ENCODE data around the gene ABCC5.
"Not testable (repeated sequence)": the region's sequence is repeated elsewhere in the genome, so short reads cannot be mapped to it uniquely, and the experiment has no call there.

The ABCC5 gene

GRCh38 chr3:183895296-183895695 is 122.4 kb downstream of the ABCC5 start:
- H3K9me3 Mint-ChIP-seq, result peaks cover 3% of the 10 kb centered on the region
- H3K27ac Mint-ChIP-seq, result no peak overlapping the region
- H3K36me3 Mint-ChIP-seq, result no peaks in the 10 kb centered on the region
- H3K4me3 Mint-ChIP-seq, result no peak overlapping the region
- CTCF ChIA-PET, result interaction anchor here (0.5 to 2.2 kb wide), 29 partner anchors 9 to 660 kb away, joined by 3 to 12 read pairs (median 4); partner anchors contain the start of genes ABCC5 and PARL
- H3K27me3 Mint-ChIP-seq, result peaks cover 34% of the 10 kb centered on the region
- no peaks in the 10 kb centered on the region for H3K4me1 Mint-ChIP-seq
- DNase-seq, result peak; percentile 56

DNA sequence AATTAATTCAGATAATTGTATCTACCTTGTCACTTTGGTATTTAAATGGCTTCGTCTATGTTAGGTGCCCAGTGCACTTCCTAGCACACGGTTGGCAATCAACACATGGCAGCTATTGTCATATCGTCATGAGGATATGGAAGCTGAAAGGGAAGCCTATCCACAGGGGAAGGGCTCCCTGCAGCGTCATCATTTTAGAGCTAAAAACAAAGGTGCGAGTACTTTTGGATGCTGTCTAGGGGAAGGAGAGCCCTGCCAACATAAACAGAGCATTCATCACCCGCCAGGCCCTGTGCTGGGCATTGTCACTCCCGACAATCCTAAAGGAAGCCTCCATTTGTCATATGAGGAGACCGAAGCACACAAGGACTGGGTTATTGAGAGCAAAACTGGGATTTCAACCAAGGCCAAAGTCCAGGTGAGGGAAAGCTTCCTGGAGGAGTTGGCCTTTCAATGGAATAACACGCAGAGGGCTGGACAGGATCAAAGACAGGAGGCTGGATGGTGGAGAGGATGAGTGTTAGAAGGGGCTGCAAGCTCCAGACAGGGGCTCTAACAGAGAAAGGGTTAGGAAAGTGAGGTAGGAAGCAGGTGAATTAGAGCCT is 125.0 kb downstream of the ABCC5 start:
- H3K9me3 Mint-ChIP-seq, result no peaks in the 10 kb centered on the region
- no peak for DNase-seq
- CTCF ChIA-PET, result interaction anchor here (0.7 to 2.7 kb wide), 5 partner anchors 9 to 422 kb away, joined by 3 to 7 read pairs (median 4); no protein-coding TSS in a partner anchor
- no peak overlapping the region for H3K27ac Mint-ChIP-seq
- H3K36me3 Mint-ChIP-seq, result no peaks in the 10 kb centered on the region
- no peaks in the 10 kb centered on the region for H3K4me1 Mint-ChIP-seq
- H3K27me3 Mint-ChIP-seq, result peaks cover 34% of the 10 kb centered on the region
- no peak overlapping the region for H3K4me3 Mint-ChIP-seq

DNA sequence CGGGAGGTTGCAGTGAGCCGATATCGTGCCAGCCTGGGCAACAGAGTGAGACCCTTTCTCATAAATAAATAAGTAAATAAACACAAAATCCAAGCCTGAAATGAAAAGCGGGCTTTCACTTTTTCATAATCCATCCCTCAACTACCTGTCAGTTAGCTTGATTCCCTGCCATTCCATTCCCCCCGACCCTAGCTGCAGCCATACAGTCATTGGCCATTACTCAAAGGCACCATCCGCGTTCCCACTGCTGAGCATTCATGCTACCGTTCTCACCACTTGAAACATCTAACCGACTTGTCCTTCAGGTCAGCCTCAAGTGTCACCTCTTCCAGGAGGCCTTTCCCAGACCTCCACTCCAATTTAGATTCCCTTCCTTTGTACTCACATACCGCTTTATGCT is 131.9 kb downstream of the ABCC5 start:
- CTCF ChIA-PET, result interaction anchor here (0.7 to 2.2 kb wide), 10 partner anchors 10 to 417 kb away, joined by 3 to 12 read pairs (median 6); no protein-coding TSS in a partner anchor

GRCh38 chr3:183884427-183885296 is 133.0 kb downstream of the ABCC5 start, which contains the start of gene PARL:
Gene PARL, minus strand, starts transcription at chr3:183884880. Its CDS starts 34 bp downstream, at chr3:183884846.
- CTCF ChIA-PET, result interaction anchor here (0.6 to 2.2 kb wide), 16 partner anchors 10 to 416 kb away, joined by 3 to 12 read pairs (median 4); partner anchors contain the start of genes EEF1AKMT4 and MAP6D1
- Mint-ChIP-seq H3K4me3 (peak within 1 kb of the TSS; percentile 86), H3K36me3 (no peaks in the 10 kb centered on the region), H3K27me3 (peaks cover 14% of the 10 kb centered on the region), H3K4me1 (peaks cover 32% of the 10 kb centered on the region), H3K9me3 (no peaks in the 10 kb centered on the region), H3K27ac (peak within 1 kb of the TSS; percentile 87)
- peak; percentile 98 for DNase-seq

More for the DNA sequence above, 131.9 kb downstream of the ABCC5 start:
- no peak overlapping the region for H3K27ac Mint-ChIP-seq
- no peaks in the 10 kb centered on the region for H3K9me3 Mint-ChIP-seq
- peak overlapping the region; percentile 9 for H3K4me3 Mint-ChIP-seq
- peaks cover 29% of the 10 kb centered on the region for H3K4me1 Mint-ChIP-seq
- H3K27me3 Mint-ChIP-seq, result peaks cover 14% of the 10 kb centered on the region
- no peaks in the 10 kb centered on the region for H3K36me3 Mint-ChIP-seq
- no peak for DNase-seq

GRCh38 chr3:183884097-183884426 is 133.6 kb downstream of the ABCC5 start:
- no peak for DNase-seq
- peak overlapping the region; percentile 87 for H3K27ac Mint-ChIP-seq
- H3K36me3 Mint-ChIP-seq, result no peaks in the 10 kb centered on the region
- H3K27me3 Mint-ChIP-seq, result peaks cover 14% of the 10 kb centered on the region
- CTCF ChIA-PET, result interaction anchor here (0.6 to 2.2 kb wide), 12 partner anchors 9 to 415 kb away, joined by 3 to 12 read pairs (median 4); partner anchors contain the start of gene MAP6D1
- no peaks in the 10 kb centered on the region for H3K9me3 Mint-ChIP-seq
- H3K4me3 Mint-ChIP-seq, result peak overlapping the region; percentile 86
- peaks cover 32% of the 10 kb centered on the region for H3K4me1 Mint-ChIP-seq

DNA sequence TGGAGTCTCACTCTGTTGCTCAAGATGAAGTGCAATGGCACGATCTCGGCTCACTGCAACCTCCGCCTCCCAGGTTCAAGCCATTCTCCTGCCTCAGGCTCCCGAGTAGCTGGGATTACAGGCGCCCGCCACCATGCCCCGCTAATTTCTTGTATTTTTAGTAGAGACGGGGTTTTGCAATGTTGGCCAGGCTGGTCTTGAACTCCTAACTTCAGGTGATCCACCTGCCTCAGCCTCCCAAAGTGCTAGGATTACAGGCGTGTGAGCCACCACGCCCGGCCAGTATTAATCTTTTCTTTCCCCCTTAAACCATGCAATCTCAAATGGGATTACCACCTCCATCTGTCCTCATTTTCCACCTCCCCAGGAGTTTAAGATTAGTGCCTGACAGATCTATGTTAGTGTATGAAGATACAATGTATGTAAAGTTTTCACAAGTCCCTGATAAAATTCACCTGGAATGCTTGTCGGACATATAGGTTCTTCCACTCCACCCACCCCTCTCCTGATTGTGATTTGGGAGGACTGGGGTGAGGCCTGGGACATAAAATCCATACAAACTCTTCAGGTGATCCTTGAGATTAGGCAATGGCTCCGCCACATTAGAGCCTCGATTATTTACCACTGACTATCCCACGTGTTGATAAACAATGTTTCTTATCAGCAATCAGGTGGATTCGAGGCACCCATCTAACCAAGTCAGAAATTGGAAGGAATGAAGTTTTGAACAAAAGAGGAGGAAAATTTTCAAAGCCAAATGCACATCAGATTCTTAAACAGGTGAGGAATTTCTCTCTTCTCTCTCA is 134.2 kb downstream of the ABCC5 start:
- CTCF ChIA-PET, result interaction anchor here (0.6 to 2.2 kb wide), 4 partner anchors 58 to 865 kb away, joined by 3 to 9 read pairs (median 4); partner anchors contain the start of gene MAP6D1
- no peak for DNase-seq
- H3K4me3 Mint-ChIP-seq, result peak overlapping the region; percentile 86
- H3K9me3 Mint-ChIP-seq, result no peaks in the 10 kb centered on the region
- H3K4me1 Mint-ChIP-seq, result peaks cover 32% of the 10 kb centered on the region
- H3K27me3 Mint-ChIP-seq, result peaks cover 14% of the 10 kb centered on the region
- H3K27ac Mint-ChIP-seq, result peak overlapping the region; percentile 87
- H3K36me3 Mint-ChIP-seq, result no peaks in the 10 kb centered on the region

DNA sequence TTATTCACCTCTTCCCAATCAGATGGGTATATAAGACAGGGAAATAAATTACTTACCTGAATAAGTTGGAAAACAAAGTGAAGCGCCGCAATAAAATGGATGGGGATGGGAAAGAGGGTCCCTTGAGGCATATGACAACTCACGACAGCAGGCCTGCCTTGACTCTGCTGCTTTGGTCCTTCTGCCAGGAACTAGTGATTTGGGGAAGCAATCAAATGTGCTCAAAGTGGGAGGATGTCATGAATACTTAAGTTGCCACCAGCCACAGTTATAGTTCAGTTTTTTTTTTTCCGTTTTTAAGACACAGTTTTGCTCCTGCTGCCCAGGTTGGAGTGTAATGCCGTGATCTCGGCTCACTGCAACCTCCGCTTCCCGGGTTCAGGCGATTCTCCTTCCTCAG is 137.6 kb downstream of the ABCC5 start:
- no peak for DNase-seq
- Mint-ChIP-seq H3K27me3 (peaks cover 4% of the 10 kb centered on the region), H3K4me3 (no peak overlapping the region), H3K4me1 (peaks cover 37% of the 10 kb centered on the region), H3K9me3 (no peaks in the 10 kb centered on the region), H3K27ac (no peak overlapping the region), H3K36me3 (peaks cover 8% of the 10 kb centered on the region)
- CTCF ChIA-PET, result no interaction called here

- Mint-ChIP-seq H3K4me3 (no peak overlapping the region), H3K27ac (no peak overlapping the region), H3K9me3 (no peaks in the 10 kb centered on the region), H3K27me3 (no peaks in the 10 kb centered on the region), H3K36me3 (peaks cover 8% of the 10 kb centered on the region), H3K4me1 (peaks cover 32% of the 10 kb centered on the region)
- CTCF ChIA-PET, result no interaction called here
- no peak for DNase-seq
These were observed 138.4 kb downstream of the ABCC5 start for GRCh38 chr3:183879243-183879642.

- peaks cover 21% of the 10 kb centered on the region for H3K4me1 Mint-ChIP-seq
- no peaks in the 10 kb centered on the region for H3K9me3 Mint-ChIP-seq
- no peak for DNase-seq
- H3K36me3 Mint-ChIP-seq, result peaks cover 8% of the 10 kb centered on the region
- H3K27me3 Mint-ChIP-seq, result no peaks in the 10 kb centered on the region
- no peak overlapping the region for H3K27ac Mint-ChIP-seq
- no peak overlapping the region for H3K4me3 Mint-ChIP-seq
- CTCF ChIA-PET, result interaction anchor here (0.5 kb wide), 1 partner anchor 9 kb away, joined by 3 read pairs; no protein-coding TSS in a partner anchor
These were observed 139.6 kb downstream of the ABCC5 start for GRCh38 chr3:183878071-183878470.

- peaks cover 13% of the 10 kb centered on the region for H3K4me1 Mint-ChIP-seq
- H3K27me3 Mint-ChIP-seq, DNase-seq, CTCF ChIA-PET, H3K4me3 Mint-ChIP-seq, H3K27ac Mint-ChIP-seq, H3K9me3 Mint-ChIP-seq, H3K36me3 Mint-ChIP-seq: not testable (repeated sequence)
These were observed 140.5 kb downstream of the ABCC5 start for GRCh38 chr3:183877227-183877626.

- Mint-ChIP-seq H3K4me1 (peaks cover 24% of the 10 kb centered on the region), H3K27me3 (no peaks in the 10 kb centered on the region), H3K9me3 (no peaks in the 10 kb centered on the region), H3K4me3 (no peak overlapping the region), H3K36me3 (peaks cover 8% of the 10 kb centered on the region), H3K27ac (no peak overlapping the region)
- CTCF ChIA-PET, result interaction anchor here (2.5 kb wide), 1 partner anchor 10 kb away, joined by 10 read pairs; the partner anchor contains the start of gene PARL
- no peak for DNase-seq
These were observed 142.3 kb downstream of the ABCC5 start for GRCh38 chr3:183875411-183875810.

GRCh38 chr3:183873914-183874313 is 143.8 kb downstream of the ABCC5 start:
- Mint-ChIP-seq H3K27me3 (no peaks in the 10 kb centered on the region), H3K9me3 (no peaks in the 10 kb centered on the region), H3K4me1 (peaks cover 23% of the 10 kb centered on the region), H3K27ac (no peak overlapping the region), H3K36me3 (peaks cover 8% of the 10 kb centered on the region), H3K4me3 (no peak overlapping the region)
- DNase-seq, result no peak
- CTCF ChIA-PET, result interaction anchor here (1.5 to 2.5 kb wide), 2 partner anchors 11 to 107 kb away, joined by 3 to 10 read pairs; partner anchors contain the start of gene PARL

DNA sequence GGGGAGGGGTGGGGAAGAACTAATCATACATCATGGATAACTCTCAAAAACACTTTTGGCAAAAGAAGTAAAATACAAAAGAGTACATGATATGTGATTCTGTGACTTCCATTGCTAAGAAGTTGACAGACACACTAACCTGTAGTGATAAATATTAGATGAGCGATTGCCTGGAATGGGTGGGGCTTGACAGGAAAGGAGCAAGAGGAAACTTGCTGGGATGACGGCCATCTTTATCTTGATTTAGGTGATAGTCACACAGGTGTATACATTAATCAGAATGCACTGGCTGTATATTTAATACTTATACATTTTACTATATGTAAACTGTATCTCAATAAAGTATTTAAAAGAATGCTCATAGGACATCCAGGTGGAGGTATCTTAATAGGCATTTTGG is 146.1 kb downstream of the ABCC5 start:
- H3K27me3 Mint-ChIP-seq, result no peaks in the 10 kb centered on the region
- peaks cover 13% of the 10 kb centered on the region for H3K4me1 Mint-ChIP-seq
- H3K27ac Mint-ChIP-seq, result no peak overlapping the region
- CTCF ChIA-PET, result interaction anchor here (1.4 kb wide), 1 partner anchor 13 kb away, joined by 3 read pairs; the partner anchor contains the start of gene PARL
- no peak overlapping the region for H3K4me3 Mint-ChIP-seq
- H3K36me3 Mint-ChIP-seq, result peaks cover 3% of the 10 kb centered on the region
- no peak for DNase-seq
- H3K9me3 Mint-ChIP-seq, result no peaks in the 10 kb centered on the region
